NOMO-1 treated with DMSO at 0.1 percent for 48 hours (cell line): ENCODE results near the gene PRKCA.
"Not testable (repeated sequence)": the region's sequence is repeated elsewhere in the genome, so short reads cannot be mapped to it uniquely, and the experiment has no call there.

ENCODE experiments used
- DNase-seq: peaks from one replicate; lab custom pipeline; 2025; ENCODE audit not compliant: unreplicated experiment; lab: John Stamatoyannopoulos, UW

PRKCA gene

DNA sequence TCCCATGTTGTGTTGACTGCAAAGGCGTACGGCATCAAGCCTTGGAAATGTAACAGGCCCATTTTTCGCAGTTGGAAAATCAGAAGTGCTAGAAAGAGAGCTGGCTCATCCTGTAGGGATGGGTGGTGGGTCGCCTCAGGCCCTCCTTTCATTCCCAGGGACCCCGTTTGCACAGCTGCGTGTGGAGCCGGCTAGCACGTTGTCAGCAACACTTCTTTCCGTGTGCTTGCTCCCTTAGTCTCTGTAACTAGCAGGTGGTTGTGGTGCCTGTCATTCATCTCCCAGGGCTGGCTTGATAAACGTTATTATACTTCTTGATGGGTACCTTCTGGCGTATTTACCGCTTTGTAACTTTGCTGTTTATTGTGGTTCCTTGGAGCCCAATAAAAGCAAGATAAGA lies 293.5 kb downstream of the PRKCA start:
- no peak for DNase-seq

DNA sequence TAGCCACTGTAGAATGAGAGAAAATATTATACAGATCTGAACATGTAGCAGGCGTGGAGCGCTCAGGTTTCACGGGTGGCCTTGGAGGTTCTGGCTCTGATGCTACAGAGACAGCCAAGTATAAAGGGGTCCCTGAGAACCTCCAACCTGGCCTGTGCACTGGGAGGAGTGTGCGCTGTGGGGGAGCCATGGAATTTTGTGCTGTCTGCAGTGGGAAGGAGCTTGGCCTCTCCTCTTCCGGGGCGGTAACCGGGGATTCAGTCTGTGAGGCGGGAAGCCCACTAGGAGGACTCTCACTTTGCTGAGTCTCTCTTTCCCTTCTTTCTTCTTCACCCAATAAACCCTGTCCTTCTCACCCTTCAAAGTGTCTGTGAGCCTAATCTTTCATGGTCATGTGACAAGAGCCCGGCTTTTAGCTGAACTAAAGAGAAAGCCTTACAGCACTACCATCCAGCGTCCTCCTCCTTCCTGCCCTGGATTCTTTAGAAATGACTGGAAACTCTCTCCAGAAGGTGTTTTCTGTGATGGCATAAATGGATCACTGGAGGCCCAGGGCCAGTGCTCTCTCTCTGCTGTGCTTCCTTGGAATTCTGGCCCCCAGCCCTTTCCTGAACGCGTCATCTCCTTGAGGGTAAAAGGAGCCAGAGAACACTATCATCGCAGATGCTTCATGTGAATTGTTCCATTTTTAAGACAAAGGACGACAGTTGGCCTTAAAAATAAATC lies 300.4 kb downstream of the PRKCA start:
- DNase-seq: no peak

DNA sequence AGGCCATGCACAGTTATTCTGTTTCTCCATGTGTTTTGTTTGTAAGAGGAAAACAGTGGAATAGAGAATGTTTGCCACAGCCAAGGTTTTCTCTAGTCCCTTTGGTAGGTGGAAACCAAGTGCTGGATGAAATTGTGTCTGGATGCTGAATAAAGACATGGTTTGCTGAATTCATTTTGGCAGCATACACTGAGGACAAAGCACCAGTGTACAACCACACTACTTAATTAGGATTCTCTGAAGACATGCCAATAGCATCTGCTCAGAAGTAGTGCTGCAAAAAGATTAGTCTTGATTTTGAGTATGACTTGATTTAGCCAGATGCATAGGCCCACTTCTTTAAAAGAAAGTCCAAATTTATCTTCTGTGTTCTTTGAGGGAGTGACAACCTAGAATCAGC lies 302.0 kb downstream of the PRKCA start:
- no peak for DNase-seq

DNA sequence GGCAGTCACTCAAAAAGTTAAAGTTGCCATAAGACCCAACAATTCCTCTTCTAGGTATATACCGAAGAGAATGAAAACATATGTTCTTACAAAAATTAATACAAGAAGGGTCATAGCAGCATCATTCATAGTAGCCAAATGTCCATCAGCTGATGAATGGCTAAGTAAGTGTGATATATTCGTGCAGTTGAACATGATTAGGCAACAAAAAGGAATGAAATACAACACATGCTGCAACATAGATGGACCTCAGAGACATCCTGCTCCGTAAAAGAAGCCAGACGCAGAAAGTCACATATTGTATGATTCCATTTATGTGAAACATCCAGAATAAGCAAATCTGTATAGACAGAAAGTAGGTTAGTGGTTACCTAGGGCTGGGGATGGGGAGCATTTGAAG lies 303.1 kb downstream of the PRKCA start:
- DNase-seq: no peak

DNA sequence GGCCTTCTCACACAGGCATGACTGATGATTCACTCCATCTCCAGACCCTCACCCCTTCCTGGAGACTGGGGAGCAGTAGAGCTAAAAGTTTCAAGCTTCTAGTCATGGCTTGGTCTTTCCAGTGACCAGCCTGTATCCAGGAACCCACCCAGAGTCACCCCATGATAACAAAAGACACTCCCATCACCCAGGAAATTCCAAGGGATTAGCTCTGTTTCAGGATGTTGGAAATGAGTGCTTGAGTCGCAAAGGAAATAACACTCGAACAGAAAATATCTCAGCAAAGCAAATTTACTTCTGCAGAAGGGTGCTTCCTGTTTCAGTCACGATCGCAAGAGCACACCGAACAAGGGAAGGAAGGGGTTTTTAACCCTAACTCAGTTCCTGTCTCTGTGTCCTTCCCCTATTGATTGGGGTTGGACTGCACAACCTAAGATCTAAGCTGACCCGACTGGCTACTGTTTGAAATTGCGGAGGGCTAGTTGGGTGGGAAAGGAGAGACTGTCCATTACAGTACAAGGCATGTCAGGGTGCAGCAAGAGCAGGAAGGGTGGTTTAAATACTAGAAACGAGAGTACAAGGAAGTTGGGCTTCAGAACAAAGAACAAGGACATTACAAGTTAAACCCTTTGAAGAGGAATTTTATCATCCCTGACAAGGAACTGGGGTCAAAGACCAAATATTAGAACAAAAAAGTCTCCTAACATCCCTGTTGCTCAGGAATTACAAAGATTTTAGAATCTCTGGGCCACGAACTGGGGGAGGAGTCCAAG lies 308.1 kb downstream of the PRKCA start:
- DNase-seq: no peak

DNA sequence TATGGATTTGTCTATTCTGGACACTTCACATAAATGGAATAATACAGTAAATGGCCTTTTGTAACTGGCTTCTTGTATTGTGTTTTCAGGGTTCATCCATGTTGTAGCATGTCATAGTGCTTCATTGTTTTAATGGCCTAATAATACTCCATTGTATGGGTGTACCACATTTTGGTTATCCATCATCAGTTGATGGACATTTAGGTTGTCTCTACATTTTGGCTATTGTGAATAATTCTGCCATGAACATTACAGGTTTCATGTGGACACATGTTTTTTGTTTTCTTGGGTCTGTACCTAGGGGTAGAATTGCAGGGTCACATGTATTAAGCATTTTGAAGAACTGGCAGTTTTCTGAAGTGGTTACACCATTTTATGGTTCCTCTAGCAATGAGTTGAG lies 309.0 kb downstream of the PRKCA start:
- DNase-seq: no peak

DNA sequence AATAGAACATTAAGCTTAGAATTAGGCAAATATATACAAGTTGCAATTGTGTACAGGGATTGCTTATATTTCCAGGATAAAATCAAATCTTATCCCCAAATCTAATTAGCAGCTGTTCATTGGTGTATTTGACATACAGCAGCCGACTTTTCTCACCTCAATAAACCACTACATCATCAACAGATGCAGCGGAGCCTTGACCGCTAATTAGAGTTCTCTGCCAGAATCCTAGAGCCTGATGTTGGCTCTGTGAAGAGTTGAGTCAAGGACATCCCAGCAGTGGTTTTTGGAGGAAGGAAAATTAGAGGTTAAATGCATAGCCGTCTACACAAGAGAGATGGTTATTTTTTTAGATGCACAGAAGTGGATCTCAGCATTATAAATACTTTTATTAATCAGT lies 310.6 kb downstream of the PRKCA start:
- DNase-seq: no peak

DNA sequence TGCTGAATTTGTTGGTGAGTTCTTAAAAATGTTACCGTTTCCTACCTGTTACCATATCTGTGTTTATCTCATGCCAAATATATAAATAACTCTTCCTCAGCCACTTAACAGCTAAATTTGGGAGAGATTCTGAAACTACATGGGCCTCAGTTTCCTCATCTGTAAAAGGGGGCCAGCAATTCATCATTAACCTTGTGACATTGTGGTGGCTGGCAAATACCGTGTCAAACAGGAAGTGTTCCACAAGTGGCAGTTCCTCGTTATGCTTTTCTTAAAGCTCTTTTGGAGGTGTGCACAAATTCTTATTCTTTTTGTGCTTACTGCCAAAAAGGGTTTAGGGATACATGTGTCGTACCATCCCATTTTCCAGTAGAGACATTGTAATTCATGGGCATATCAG lies 312.1 kb downstream of the PRKCA start:
- DNase-seq: peak; percentile 33

DNA sequence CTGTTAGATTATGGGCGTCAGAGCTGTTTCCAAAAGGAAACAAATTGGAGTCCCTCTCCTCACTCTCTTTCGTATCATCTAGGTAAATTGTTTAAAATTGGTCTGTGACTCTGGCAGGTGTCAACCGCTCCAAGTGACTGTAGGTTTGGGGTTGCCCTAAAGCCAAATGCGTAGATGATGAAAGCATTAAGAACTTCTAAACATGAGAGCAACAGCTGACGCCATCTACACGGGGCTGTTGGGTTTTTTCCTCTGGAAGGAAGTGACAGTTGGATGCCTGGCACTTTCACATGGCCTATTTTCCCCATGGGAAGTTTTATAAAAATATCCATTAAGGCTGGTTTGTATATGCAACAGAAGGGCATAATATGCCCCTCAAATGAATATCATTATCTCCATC lies 316.8 kb downstream of the PRKCA start:
- DNase-seq: no peak

DNA sequence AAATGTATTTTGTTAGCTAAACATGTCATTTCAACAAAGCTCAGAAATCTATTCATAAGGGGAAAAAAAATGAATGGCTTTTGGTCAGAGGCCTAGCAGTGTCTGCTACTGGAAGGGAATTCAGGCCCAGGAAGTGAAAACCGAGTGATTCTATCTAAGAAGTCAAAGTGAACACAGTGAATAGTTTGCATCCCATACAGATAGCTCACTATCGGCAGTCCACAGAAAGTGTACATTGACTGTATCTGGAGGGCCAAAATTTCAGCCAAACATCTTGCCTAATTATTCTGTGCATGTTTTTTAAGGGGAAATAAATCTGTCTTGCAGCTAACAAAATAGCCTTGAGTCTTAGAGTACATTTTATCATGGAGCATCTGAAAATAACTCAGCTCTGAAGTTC lies 318.1 kb downstream of the PRKCA start:
- no peak for DNase-seq

DNA sequence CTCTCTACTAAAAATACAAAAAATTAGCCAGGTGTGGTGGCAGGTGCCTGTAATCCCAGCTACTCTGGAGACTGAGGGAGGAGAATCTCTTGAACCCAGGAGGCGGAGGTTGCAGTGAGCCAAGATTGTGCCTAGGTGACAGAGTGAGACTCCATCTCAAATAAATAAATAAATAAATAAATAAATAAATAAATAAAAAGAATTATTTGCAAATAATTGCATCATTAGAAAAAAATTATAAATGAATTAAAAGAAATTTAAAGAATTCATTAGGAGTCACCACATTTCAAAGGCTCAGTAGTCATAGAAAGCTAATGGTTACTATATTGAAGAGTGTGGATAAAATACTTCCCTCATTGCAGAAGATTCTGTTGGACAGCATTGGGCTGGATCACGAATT lies 322.2 kb downstream of the PRKCA start:
- not testable (repeated sequence) for DNase-seq

DNA sequence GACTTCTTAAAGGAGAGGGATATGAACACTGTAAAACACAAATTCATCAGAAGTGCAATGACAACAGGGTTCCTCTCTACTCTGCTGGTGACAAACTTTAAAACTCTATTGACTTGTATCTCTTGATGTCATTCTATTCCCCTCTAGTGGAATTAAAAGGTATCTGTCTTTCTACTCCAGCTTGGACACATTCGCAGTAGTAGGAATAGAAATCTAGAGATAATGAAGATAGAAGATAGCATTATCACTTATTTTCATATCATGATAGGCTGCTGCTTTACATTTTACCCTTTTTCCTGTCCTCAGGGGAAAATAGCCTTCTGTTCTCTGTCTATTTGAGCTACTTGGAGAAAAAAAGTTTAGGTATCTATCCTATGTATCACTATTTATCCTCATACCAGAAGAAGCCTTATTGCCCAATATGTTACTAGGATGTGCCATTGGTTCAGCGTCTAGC lies 322.9 kb downstream of the PRKCA start:
- DNase-seq: peak; percentile 44

DNA sequence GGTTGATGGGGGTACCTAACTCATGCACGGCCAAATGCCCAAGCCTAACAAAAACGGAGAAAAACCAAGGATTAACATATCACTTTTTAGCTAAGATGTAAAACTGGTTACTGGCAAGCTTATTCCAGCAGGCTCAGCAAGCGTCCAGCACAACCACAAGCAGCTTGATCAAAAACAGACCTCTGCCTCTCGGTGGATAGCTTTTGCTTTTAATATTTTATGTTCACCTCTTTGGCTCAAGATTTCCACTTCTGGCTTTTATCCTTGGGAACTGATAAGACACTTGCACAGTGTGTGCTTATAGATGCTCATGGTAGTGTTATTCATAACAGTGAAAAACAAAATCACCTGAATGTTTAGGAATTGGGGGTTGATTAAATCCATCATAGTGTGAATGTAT lies 325.6 kb downstream of the PRKCA start:
- no peak for DNase-seq

DNA sequence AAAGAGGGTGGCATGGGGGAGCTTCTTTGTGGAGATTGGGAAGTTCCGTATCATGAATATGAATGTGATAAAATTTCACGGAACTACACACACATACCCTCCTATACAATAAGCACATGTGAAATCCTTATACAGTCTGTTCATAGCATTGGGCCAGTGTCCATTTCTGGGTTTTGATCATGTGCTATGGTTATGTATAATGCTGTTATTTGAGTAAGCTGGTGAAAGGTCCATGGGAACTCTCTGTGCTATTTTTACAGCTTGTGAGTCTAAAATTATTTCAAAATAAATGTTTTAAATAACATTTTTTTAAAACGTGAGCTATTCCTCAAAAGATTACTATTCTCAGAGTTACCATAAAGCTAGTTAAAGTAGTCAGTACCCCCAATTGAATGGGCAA lies 327.3 kb downstream of the PRKCA start:
- no peak for DNase-seq

DNA sequence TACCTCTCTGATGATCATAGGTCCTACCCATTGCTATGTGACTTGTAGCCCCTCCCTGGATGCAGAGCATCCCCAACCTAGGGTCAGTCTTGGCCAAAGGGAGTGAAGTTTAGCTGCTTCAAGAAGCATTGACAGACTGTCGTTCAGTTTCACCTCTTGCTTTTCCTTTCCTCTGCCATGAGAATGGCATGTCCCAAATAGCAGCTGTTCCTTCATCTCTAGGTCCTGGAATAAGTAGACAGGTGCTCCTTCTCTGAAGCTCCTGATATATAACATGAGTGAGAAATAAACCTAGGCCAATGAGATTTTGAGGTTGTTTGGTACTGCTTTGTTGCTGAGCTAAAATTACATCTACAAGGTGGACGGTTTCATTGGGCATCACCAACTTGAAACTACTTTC lies 328.0 kb downstream of the PRKCA start:
- no peak for DNase-seq

DNA sequence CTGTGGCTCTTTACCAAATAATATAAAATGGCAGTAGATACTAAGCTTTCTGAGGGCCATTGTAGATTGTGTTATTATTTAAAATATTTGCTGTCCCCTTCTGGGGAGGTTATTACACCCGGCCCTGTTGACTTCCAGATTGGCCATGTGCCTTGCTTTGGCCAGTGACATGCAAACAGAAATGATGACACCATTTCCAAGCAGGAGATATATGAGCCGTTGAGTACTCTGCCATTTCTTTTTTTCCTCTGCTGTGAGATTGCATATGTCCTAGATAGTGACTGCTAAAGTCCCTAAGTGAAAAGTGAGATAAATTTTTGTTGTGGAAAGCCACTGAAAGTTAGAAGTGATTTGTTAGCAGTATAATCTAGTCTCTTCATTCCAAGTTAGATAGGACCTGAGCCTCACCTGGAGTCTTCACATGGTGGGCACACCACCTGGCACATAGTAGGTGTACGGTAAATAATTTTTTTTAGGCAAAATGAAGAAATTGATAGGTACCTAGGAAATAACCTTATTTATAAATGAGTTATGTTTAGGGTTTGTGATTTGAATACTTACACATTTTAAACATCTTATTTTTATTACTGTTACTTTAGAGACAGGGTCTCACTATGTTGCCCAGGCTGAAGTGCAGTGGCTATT lies 328.5 kb downstream of the PRKCA start:
- DNase-seq: no peak

DNA sequence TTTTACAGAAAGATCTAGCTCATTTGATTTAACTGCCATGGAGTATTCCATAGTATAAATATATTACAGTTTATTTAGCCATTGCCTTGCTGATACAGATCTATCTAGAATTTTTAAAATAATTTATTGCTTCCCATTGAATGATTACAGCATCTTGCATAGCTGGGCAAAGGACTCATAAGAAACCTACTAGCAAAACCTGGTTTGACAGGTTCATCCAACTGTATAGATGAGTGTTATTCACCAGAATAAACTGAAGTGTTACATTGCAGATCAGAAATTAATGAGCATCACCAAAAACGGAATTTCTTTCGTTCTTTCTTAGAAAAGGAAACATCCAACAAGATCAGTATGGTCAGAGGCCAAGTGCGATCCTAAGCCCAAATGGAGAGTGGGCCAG lies 330.3 kb downstream of the PRKCA start:
- DNase-seq: no peak

DNA sequence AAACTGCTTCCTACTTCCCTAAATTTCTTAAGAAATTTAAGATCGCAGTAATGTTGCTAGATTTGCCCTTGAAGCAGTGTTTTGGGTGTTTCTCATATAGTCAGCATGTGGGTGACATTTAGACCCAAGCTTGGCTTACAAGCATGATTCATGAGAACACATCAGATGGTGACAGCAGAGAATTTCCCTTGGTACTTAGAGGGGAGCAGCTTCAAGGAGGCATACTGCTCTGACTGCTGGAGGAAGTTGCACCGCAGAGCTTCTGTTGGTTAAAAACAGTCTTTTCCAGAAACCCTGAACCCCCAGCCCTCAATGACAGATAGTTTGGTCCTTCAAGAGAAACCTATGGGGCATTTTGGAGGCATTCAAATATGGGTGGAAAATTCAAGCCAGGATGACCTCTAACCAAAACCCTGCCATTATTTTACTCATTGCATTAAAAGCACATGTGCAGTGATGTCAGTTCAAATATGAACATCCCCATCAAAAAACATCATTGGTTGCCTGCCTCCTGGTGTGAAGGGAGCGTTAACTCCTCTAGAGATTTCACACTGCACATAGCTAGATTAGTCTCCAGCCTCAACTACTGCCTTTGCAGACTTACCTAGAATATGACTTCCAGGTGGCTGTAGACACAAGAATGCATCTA lies 331.0 kb downstream of the PRKCA start:
- peak; percentile 64 for DNase-seq

DNA sequence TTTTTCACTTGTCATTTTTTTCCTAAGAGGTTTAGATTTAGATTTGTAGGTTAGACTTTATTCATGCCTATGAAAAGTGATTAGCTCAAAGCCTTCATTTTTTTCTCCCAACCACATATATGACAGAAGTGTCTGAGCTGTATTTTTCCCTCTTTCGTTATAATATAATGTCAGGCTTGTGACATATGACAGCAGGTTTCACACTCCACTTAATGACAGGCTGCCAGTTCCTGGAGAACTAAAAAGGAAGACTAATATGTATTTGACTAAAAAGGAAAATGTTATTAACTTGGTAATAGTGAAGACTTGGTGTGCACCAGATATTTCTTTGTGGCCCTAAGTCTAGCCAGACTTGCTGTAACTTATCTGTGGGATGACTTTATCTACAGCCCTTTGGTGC lies 331.8 kb downstream of the PRKCA start:
- no peak for DNase-seq

DNA sequence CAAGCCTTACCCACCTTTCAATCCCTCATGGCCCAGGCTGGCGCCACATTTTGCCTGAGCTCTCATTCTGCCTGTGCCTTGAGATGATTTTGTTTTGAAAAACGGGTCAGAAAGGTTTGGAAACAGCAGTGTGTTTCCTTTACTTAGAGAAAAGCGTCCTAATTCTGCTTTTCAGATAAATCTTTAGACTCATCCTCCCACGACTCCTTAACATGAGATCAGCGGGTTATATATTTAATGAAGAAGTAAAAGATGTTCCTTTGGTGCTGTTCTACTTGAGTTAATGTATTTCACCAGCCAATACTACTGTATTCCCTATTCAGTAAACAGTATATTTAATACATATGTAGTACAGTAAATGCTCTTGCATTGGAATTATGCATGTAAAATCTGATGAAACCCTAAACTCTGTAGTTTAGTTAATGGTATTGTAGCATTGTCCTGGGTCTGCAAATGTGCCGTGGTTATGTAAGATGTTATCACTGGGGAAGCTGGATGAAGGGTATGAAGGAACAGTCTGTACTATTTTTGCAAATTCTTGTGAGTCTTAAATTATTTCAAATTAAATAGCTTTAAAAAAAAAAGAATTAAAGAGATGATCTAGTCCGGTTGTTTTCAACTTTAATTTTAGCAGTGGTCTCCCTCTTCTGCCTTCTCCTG lies 333.1 kb downstream of the PRKCA start:
- no peak for DNase-seq

DNA sequence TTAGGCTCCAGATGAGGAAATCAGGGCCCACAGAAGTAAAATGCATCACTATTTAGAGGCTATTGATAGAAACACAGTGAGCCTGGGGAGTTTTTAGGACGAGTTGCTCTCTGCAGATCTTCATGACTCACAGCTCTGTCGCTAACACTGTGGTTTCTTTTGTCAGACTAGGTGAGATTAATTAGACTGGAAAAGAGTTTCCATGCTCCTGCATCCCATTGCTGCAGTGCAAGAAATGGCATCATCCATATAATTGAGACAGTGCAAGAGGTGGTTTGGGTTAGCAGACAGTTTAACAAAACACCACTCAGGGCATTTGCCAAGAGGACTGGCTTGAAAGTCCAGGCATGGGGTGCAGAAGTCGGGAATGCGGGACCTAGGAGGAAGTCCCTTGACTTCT lies 333.7 kb downstream of the PRKCA start:
- DNase-seq: no peak
